A172 (cell line): Measurements from ENCODE around the gene BRAF. TPM values are rescaled to one million over a fixed set of nuclear protein-coding genes. Genes with fewer than 3 reads are reported as not detected.
"Not testable (repeated sequence)": the region's sequence is repeated elsewhere in the genome, so short reads cannot be mapped to it uniquely, and the experiment has no call there.

Experiments
- DNase-seq: peaks from one replicate; pipeline ENCODE4 v3.0.0-alpha.2; 2015; ENCODE audit warnings: low spot score
- total RNA-seq: library from RNA; depleted of rRNA; stranded (reverse); fragments of >200 nt; shearing (Covaris generic); gene quantifications from 2 replicates; pipeline ENCODE4 v1.2.3, GENCODE V29; 2014

BRAF gene
- total RNA-seq, 1 experiment from 2014 or later, result 7.7 TPM

- no peak for DNase-seq
These were observed 243.0 kb downstream of the BRAF start for GRCh38 chr7:140681766-140682165.

- DNase-seq, result no peak
These were observed 243.8 kb downstream of the BRAF start for GRCh38 chr7:140680886-140681285.

- DNase-seq, result no peak
These were observed 245.5 kb downstream of the BRAF start for GRCh38 chr7:140679186-140679585.

DNA sequence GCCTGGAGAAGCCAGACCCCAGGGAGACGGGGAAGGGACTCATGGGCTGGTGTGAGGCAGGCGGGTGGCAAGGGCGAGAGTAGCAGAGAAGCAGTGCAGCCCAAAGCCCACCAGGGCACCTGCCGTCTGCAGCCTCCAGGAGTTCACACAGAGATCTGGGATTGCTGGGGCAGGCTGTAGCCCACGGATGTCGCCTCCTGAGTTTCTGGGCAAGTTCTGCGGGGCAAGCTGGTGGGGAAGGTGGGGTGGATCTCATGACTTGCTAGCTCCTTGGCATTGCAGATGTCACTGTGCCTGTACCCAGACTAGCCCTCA lies 246.0 kb downstream of the BRAF start:
- DNase-seq, result no peak

DNA sequence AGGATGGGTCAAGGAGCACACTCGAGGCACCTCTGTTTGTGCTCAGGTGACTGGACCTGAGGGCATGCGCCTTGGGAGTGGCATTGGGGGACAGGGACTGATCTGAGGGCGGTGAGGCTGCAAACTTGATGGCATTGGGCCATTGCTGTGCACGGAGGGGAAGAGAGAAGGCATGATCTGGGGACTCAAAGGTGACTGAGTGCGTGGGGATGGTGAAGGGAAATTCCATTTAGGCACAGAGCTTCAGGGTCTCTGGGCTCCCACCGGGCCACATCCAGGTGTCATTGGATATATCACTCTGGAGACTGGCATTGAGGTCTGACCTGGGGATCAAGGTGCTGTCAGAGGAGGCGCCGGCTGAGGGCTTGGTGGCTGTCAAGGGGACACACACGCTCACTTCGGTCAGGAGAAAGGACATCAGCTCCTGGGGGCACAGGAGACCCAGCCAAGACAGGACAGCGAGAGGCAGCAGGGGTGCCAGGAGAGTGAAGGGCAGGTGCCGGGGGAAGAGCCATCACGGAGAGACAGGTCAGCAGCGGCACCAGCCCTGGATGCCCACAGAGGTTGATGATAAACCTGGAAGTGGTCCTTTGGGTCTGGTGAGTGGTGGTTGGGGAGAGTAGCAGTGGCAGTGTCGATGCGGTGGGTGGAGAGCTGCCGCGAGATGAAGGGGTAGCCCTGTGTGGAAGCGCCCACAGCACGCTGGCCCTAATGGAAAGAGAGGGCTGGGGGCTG lies 246.5 kb downstream of the BRAF start:
- DNase-seq, result no peak

DNA sequence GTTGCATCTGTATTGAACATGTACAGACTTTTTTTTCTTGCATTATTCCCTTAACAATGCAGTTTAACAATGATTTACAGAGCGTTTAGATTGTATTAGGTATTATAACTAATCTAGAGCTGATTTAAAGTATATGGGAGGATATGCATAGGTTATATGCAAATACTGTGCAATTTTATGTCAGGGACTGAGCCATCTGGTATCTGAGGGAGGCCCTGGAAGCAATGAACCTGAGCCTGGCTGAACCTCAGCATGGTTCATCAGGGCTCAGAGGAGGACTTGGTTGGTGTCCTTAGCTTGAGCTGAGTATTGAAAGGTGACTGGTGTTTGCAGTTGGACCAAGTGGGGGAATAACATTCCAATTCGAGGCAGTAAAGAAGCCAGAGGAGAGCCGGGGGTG lies 247.2 kb downstream of the BRAF start:
- DNase-seq, result no peak

- DNase-seq, result not testable (repeated sequence)
These were observed 247.8 kb downstream of the BRAF start for GRCh38 chr7:140676956-140677355.

- DNase-seq, result no peak
These were observed 248.4 kb downstream of the BRAF start for GRCh38 chr7:140676306-140676705.

GRCh38 chr7:140675726-140676125 lies 249.0 kb downstream of the BRAF start:
- DNase-seq, result no peak

DNA sequence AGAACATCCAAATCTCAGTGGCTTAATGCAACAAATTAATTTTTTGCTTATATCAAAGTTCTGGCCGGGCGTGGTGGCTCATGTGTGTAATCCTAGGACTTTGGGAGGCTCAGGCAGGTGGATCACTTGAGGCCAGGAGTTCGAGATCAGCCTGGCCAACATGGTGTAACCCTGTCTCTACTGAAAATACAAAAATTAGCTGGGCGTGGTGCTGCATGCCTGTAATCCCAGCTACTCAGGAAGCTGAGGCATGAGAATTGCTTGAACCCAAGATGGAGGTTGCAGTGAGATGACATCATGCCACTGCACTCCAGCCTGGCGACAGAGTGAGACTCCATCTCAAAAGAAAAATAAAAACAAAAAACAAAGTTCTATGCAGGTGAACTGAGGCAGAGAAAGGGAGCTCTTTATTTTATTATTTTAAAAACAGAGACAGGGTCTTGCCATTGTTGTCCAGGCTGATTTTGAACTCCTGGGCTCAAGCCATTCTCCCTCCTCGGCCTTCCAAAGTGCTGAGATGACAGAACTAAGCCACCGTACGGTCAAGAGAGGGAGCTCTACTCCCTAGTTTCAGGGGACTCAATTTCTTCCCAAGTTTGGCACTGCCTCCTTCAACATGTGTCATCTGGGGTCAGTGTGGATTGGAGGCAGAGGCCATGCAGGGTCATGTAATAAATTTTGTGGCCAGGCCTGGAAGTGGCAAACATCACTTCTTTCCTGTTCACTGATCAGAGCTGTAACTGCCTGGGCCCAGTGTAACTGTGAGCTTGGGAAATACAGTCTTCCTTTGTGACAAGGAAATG lies 249.6 kb downstream of the BRAF start:
- peak; percentile 24 for DNase-seq

- DNase-seq, result no peak
These were observed 250.4 kb downstream of the BRAF start for GRCh38 chr7:140674356-140674800.

DNA sequence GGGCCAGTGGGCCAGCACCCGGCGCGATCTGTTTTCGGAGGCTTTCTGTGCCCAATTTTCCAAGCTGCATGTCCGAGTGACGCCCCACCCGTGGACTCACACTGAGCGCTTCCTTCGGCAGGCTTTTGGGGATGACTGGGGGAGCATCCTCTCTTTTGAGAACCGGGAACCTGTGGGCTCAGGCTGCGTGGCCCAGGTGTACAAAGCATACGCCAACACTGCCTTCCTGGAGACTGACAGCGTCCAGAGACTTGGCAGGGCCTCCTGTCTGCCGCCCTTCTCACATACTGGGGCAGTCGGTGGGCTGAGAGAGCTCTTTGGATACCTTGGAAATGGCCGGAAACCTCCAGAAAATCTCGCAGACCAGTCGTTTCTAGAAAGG lies 251.0 kb downstream of the BRAF start:
- DNase-seq, result no peak

DNA sequence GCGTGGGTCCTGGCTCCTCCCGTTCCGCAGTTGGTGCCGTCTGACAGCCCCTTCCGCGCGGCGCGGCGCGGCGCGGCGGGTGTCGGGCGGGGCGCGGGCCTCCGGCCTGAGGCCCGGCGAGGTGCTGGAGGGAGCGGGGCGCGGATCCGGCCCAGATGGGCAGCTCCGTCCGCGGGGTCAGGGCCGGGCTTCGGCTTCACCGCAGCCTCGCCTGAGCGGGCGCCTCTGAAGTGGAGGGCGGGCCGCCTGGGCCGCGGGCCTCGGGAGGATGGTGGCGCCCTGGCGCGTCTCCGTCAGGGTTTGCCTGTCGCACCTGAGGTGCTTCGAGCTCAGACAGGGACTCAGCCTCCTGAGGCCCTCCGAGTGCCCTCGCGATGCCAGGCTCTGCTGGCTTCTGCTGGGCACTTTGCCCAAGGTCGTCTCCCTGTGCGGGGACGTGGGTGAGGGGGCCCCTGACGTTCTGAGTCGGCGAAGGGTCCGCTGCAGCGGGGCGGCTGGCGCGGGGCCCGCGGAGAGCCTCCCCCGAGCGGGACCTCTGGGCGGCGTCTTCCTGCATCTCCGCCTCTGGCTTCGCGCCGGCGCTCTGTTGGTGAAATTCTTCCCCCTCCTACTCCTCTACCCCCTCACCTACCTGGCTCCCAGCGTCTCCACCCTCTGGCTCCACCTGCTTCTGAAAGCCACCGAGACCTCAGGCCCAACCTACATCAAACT lies 251.5 kb downstream of the BRAF start:
- no peak for DNase-seq

DNA sequence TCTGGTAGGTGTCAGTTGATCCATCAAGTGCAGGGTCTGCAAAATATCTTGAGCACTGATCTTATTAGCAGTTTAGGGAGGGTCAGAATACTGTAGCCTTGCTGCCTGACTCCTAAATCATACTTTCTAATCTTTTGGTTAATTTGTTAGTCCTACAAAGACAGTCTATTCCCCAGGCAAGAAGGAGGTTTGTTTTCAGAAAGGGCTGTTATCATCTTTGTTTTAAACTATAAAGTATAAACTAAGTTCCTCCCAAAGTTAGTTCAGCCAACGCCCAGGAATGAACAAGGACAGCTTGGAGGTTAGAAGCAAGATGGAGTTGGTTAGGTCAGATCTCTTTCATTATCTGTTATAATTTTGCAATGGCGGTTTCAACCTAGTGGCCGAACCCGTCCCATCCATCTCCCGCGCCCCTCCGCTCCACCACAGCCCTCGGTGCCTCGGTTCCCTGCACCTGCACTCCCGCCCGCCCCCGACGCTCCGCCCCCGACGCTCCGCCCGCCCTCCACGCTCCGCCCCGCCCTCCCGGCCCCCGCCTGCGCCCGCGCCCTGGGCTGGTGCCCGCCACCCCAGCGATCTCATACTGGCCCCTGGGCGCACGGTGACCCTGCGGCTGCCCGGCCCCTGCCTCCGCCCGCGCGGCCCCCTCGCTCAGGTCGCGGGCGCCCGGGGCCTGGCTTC lies 252.2 kb downstream of the BRAF start, which contains the start of gene ADCK2:
Gene ADCK2 (plus strand): TSS at position 564 of the 681 bp plus-strand sequence. CDS start 386 bp downstream, outside the sequence.
- no peak for DNase-seq

DNA sequence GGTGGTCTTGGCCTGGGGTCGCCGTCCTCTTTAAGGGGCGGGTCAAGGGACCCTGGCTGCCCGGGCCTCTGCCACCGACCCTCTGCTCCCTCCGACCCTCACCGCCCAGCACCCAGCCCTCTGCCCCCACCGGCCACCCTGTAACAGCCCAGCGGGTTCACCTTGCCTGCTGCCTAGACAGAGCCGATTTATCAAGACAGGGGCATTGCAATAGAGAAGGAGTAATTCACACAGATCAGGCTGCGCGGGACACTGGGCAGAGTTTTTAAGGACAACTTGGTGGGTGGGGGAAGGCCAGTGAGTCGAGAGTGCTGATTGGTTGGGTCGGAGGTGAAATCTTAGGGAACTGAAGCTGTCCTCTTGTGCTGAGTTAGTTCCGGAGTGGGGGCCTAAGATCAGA lies 252.8 kb downstream of the BRAF start:
- no peak for DNase-seq

- DNase-seq, result no peak
These were observed 254.3 kb downstream of the BRAF start for GRCh38 chr7:140670343-140670935.

DNA sequence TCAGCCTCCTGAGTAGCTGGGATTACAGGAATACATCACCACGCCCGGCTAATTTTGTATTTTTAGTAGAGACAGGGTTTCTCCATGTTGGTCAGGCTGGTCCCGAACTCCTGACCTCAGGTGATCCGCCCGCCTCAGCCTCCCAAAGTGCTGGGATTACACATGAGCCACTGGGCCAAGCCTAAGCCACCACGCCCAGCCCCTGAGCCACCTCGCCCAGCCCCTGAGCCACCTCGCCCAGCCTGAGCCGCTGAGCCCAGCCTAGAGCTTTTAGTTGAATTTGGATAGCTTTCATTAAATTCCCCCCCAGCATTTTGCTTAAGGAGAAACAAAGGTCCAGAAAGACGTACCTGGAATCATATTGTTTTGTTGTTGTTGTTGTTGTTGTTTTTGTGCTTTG lies 254.9 kb downstream of the BRAF start:
- DNase-seq, result not testable (repeated sequence)

DNA sequence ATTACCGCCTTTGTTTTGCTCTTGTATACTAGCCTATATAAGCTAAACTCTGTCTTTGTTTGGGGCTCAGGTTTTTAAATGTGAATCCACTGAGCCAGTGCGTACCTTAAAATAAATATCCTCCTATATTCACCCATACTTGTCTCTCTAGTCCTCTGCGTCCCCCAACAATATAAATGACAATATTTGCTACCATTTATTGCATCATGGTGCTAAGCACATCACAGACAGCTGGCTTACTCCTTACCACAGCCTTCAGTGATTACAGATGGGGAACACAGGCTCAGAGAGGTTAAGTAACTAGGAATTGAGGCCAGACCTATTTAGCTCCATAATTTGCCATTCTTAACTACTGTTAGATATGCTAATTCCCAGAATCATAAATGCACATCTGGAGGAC lies 255.4 kb downstream of the BRAF start:
- no peak for DNase-seq
